OCI-LY3 (cell line): ENCODE results near the gene GTF2IRD2.
"Not testable (repeated sequence)": the region's sequence is repeated elsewhere in the genome, so short reads cannot be mapped to it uniquely, and the experiment has no call there.

Experiments used
- H2AFZ ChIP-seq: fragments of 200-600, 300-600 bp; shearing (Covaris generic); 2 replicates; pipeline ENCODE4 v1.6.0; 2014; ENCODE audit warnings: antibody characterized with exemption, low read depth, low read length
- H3K27ac ChIP-seq: fragments of 200-600, 300-600 bp; sonication (generic); 2 replicates; pipeline ENCODE4 v1.5.1; 2014; ENCODE audit warnings: mild to moderate bottlenecking, low read length, moderate library complexity, mixed read lengths
- H3K27me3 ChIP-seq: fragments of 200-600, 300-600 bp; sonication (generic); 2 replicates; pipeline ENCODE4 v1.6.1; 2014; ENCODE audit warnings: low read depth, low read length, mixed read lengths
- H3K36me3 ChIP-seq: fragments of 200-600, 300-600 bp; sonication (generic); replicated peaks from 2 replicates; pipeline ENCODE3; 2014; ENCODE audit warnings: low read depth, low read length, mixed read lengths
- H3K4me1 ChIP-seq: fragments of 300-600, 200-600 bp; sonication (generic); 2 replicates; pipeline ENCODE4 v1.6.1; 2014; ENCODE audit warnings: low read length, mixed read lengths
- H3K4me2 ChIP-seq: fragments of 200-600, 300-600 bp; sonication (generic); 2 replicates; pipeline ENCODE4 v1.6.1; 2014; ENCODE audit warnings: low read length, mixed read lengths
- H3K4me3 ChIP-seq: fragments of 300-600, 200-600 bp; sonication (generic); 2 replicates; pipeline ENCODE4 v1.5.1; 2014; ENCODE audit warnings: antibody characterized with exemption, mild to moderate bottlenecking, low read length, moderate library complexity
- H3K79me2 ChIP-seq: fragments of 300-600, 200-600 bp; shearing (Covaris generic); 2 replicates; pipeline ENCODE4 v1.6.1; 2014; ENCODE audit warnings: mild to moderate bottlenecking, low read length, mixed read lengths
- H3K9ac ChIP-seq: fragments of 300-600, 200-600 bp; shearing (Covaris generic); 2 replicates; pipeline ENCODE4 v1.6.0; 2014; ENCODE audit warnings: mild to moderate bottlenecking, low read length, moderate library complexity
- H3K9me3 ChIP-seq: fragments of 200-600, 300-600 bp; shearing (Covaris generic); 2 replicates; pipeline ENCODE4 v1.6.1; 2014; ENCODE audit warnings: low read length, mixed read lengths; ENCODE audit not compliant: insufficient read depth
- H4K20me1 ChIP-seq: fragments of 200-600, 300-600 bp; sonication (generic); 2 replicates; pipeline ENCODE4 v1.6.1; 2016; ENCODE audit warnings: low read length, mixed read lengths; ENCODE audit not compliant: insufficient read depth

Gene GTF2IRD2

GRCh38 chr7:74766991-74767390 lies 84.4 kb downstream of the GTF2IRD2 start:
- not testable (repeated sequence) for H3K4me2 ChIP-seq, H2AFZ ChIP-seq, H3K36me3 ChIP-seq, H3K9ac ChIP-seq, H3K27ac ChIP-seq, H3K79me2 ChIP-seq, H3K4me3 ChIP-seq, H3K27me3 ChIP-seq, H4K20me1 ChIP-seq, H3K9me3 ChIP-seq, H3K4me1 ChIP-seq

- not testable (repeated sequence) for H4K20me1 ChIP-seq, H3K9ac ChIP-seq, H3K79me2 ChIP-seq, H3K4me2 ChIP-seq, H3K27ac ChIP-seq, H3K36me3 ChIP-seq, H3K4me1 ChIP-seq, H3K9me3 ChIP-seq, H3K27me3 ChIP-seq, H2AFZ ChIP-seq, H3K4me3 ChIP-seq
These were observed 84.9 kb downstream of the GTF2IRD2 start for GRCh38 chr7:74766509-74766908.

GRCh38 chr7:74765205-74765918 lies 86.0 kb downstream of the GTF2IRD2 start:
- H3K27me3 ChIP-seq, H3K79me2 ChIP-seq, H3K36me3 ChIP-seq, H3K9me3 ChIP-seq, H3K4me2 ChIP-seq, H3K27ac ChIP-seq, H2AFZ ChIP-seq, H3K4me3 ChIP-seq, H4K20me1 ChIP-seq, H3K9ac ChIP-seq, H3K4me1 ChIP-seq: not testable (repeated sequence)

GRCh38 chr7:74758982-74759381 lies 92.4 kb downstream of the GTF2IRD2 start:
- H3K27ac ChIP-seq, H3K4me1 ChIP-seq, H3K9ac ChIP-seq, H2AFZ ChIP-seq, H3K4me2 ChIP-seq, H3K36me3 ChIP-seq, H3K79me2 ChIP-seq, H3K4me3 ChIP-seq, H4K20me1 ChIP-seq, H3K27me3 ChIP-seq, H3K9me3 ChIP-seq: not testable (repeated sequence)

GRCh38 chr7:74758268-74758667 lies 93.1 kb downstream of the GTF2IRD2 start:
- H3K4me2 ChIP-seq, H3K4me3 ChIP-seq, H3K9ac ChIP-seq, H3K9me3 ChIP-seq, H4K20me1 ChIP-seq, H2AFZ ChIP-seq, H3K79me2 ChIP-seq, H3K27ac ChIP-seq, H3K36me3 ChIP-seq, H3K4me1 ChIP-seq, H3K27me3 ChIP-seq: not testable (repeated sequence)

GRCh38 chr7:74756673-74757072 lies 94.7 kb downstream of the GTF2IRD2 start:
- H3K36me3 ChIP-seq, H4K20me1 ChIP-seq, H3K4me3 ChIP-seq, H3K79me2 ChIP-seq, H3K9me3 ChIP-seq, H3K4me1 ChIP-seq, H3K27me3 ChIP-seq, H3K27ac ChIP-seq, H3K9ac ChIP-seq, H3K4me2 ChIP-seq, H2AFZ ChIP-seq: not testable (repeated sequence)

GRCh38 chr7:74753921-74754482 lies 97.4 kb downstream of the GTF2IRD2 start:
- not testable (repeated sequence) for H3K36me3 ChIP-seq, H3K79me2 ChIP-seq, H3K4me3 ChIP-seq, H3K4me2 ChIP-seq, H3K27me3 ChIP-seq, H3K4me1 ChIP-seq, H2AFZ ChIP-seq, H3K27ac ChIP-seq, H3K9me3 ChIP-seq, H4K20me1 ChIP-seq, H3K9ac ChIP-seq
